CD4-positive, alpha-beta T cell treated with Interferon gamma for 1 hour (primary cell): ENCODE results near the gene AFAP1L2.

Source experiments
- DNase-seq: peaks from one replicate; pipeline ENCODE4 v3.0.0-alpha.2; 2020

Gene AFAP1L2

GRCh38 chr10:114258274-114258840, 145.9 kb downstream of the AFAP1L2 start:
- no peak for DNase-seq

- DNase-seq: no peak
Observed at GRCh38 chr10:114257498-114257897, 146.8 kb downstream of the AFAP1L2 start.

- DNase-seq: no peak
Observed at GRCh38 chr10:114256822-114257221, 147.5 kb downstream of the AFAP1L2 start.

- no peak for DNase-seq
Observed at GRCh38 chr10:114256008-114256765, 148.1 kb downstream of the AFAP1L2 start.

- DNase-seq: no peak
Observed at GRCh38 chr10:114255227-114255626, 149.1 kb downstream of the AFAP1L2 start.

- no peak for DNase-seq
Observed at GRCh38 chr10:114252883-114253282, 151.4 kb downstream of the AFAP1L2 start.

GRCh38 chr10:114252092-114252491, 152.2 kb downstream of the AFAP1L2 start:
- no peak for DNase-seq

GRCh38 chr10:114250716-114251115, 153.6 kb downstream of the AFAP1L2 start:
- DNase-seq: no peak

- no peak for DNase-seq
Observed at GRCh38 chr10:114250236-114250635, 154.1 kb downstream of the AFAP1L2 start.

GRCh38 chr10:114246679-114247305, 157.5 kb downstream of the AFAP1L2 start:
- no peak for DNase-seq

- no peak for DNase-seq
Observed at GRCh38 chr10:114245121-114245791, 159.0 kb downstream of the AFAP1L2 start.
